HepG2 (cell line): ENCODE results near the gene ARGLU1. TPM values are rescaled to one million over a fixed set of nuclear protein-coding genes. Genes with fewer than 3 reads are reported as not detected.
A peak's percentile ranks its signal among the peaks of the same experiment; 100 is the strongest.

Experiments
- ATAC-seq: fragments of 200-7000 bp; cut with Tn5 transposase; 3 replicates; pipeline ENCODE4 v1.9.1; 2020; ENCODE audit warnings: mild to moderate bottlenecking, moderate library complexity
- BruUV-seq: library from RNA; stranded (reverse); fragments of 400-500 nt; replicated peaks from 2 replicates; lab custom pipeline; 2021; lab: Mats Ljungman, UMichigan
- CTCF ChIA-PET: fragments of 300-600 bp; formaldehyde crosslinking; extraction: SDS; loops from one replicate; lab custom pipeline; 2021; ENCODE audit warnings: low total read pairs, inconsistent platforms, low intra/inter-chr PET ratio; lab: Yijun Ruan, JAX
- POLR2A ChIA-PET: fragments of 350-600 bp; sonication (Branson Sonifier 250); formaldehyde crosslinking; loops from one replicate; lab custom pipeline; 2020; ENCODE audit warnings: antibody characterized with exemption, inconsistent platforms; lab: Yijun Ruan, JAX
- DNase-seq: peaks from one replicate; pipeline ENCODE4 v3.0.0-alpha.2; 2015; ENCODE audit warnings: low spot score
- FAIRE-seq: peaks from 3 replicates; lab custom pipeline; 2011; peaks lifted over from hg19 to GRCh38; lab: Jason Lieb, UNC
- H2AFZ ChIP-seq: one replicate; pipeline ENCODE4 v1.6.1; 2011; ENCODE audit warnings: low read length, inconsistent platforms
- H3K27ac ChIP-seq: fragments of 300-600 bp; 3 replicates; pipeline ENCODE4 v1.8.0; 2011; ENCODE audit warnings: mixed run types, mild to moderate bottlenecking, mixed read lengths, low read length, inconsistent platforms; ENCODE audit not compliant: insufficient read depth; ENCODE audit errors: extremely low read length
- H3K27me3 ChIP-seq, 2 experiments: fragments of 200-600 bp in 1 of 2; 2 replicates in 1 of 2; 3 replicates in 1 of 2; pipeline versions ENCODE4 v1.6.0 to v1.8.0; 2011; ENCODE audit warnings: low read length in 2 of 2, mild to moderate bottlenecking in 2 of 2, moderate library complexity in 2 of 2, inconsistent platforms in 1 of 2; ENCODE audit not compliant: insufficient read depth in 2 of 2, control insufficient read depth in 1 of 2
- H3K36me3 ChIP-seq, 2 experiments: fragments of 200-600 bp in 1 of 2; replicated peaks in 1 of 2; 2 replicates in 1 of 2; 3 replicates in 1 of 2; pipeline versions ENCODE4 v1.5.1 to v1.8.0; 2011; ENCODE audit warnings: low read length in 2 of 2, inconsistent platforms in 1 of 2; ENCODE audit not compliant: insufficient read depth in 2 of 2, control insufficient read depth in 1 of 2
- H3K4me1 ChIP-seq: 2 replicates; pipeline ENCODE4 v1.5.1; 2012; ENCODE audit warnings: low read length, inconsistent platforms; ENCODE audit not compliant: insufficient read depth
- H3K4me2 ChIP-seq: 2 replicates; pipeline ENCODE4 v1.6.0; 2011; ENCODE audit warnings: low read depth, low read length, inconsistent platforms
- H3K4me3 ChIP-seq, 3 experiments: fragments of 200-600 bp in 1 of 3; sonication (generic), shearing (Covaris generic) in 1 of 3; replicated peaks in 1 of 3; 2 replicates each; pipeline ENCODE4 v1.5.1; 2011 to 2016; ENCODE audit warnings: low read length in 3 of 3, inconsistent platforms in 2 of 3, low read depth in 2 of 3, mild to moderate bottlenecking in 2 of 3, control low read depth in 1 of 3, mixed read lengths in 1 of 3; ENCODE audit not compliant: insufficient read depth in 1 of 3
- H3K79me2 ChIP-seq: one replicate; pipeline ENCODE4 v1.6.1; 2011; ENCODE audit warnings: low read length, inconsistent platforms; ENCODE audit not compliant: insufficient read depth
- H3K9ac ChIP-seq: 2 replicates; pipeline ENCODE4 v1.6.0; 2011; ENCODE audit warnings: mild to moderate bottlenecking, low read depth, low read length, inconsistent platforms; ENCODE audit not compliant: insufficient read depth
- H3K9me3 ChIP-seq: 2 replicates; pipeline ENCODE4 v1.5.1; 2012; ENCODE audit warnings: mild to moderate bottlenecking, low read length
- H4K20me1 ChIP-seq: 2 replicates; pipeline ENCODE4 v1.6.0; 2011; ENCODE audit warnings: inconsistent platforms, mild to moderate bottlenecking, low read length, moderate library complexity; ENCODE audit not compliant: insufficient read depth
- CCAR2 ChIP-seq: fragments of 200-400 bp; formaldehyde crosslinking; optimal IDR thresholded peaks from 2 replicates; pipeline ENCODE3; 2018; ENCODE audit warnings: low read depth, mild to moderate bottlenecking, low read length, moderate library complexity
- HNF4A ChIP-seq: sonication (generic); formaldehyde crosslinking; IDR thresholded peaks from 2 replicates; pipeline ENCODE4 v1.4.0; 2020; ENCODE audit warnings: missing genetic modification reagents
- MAZ ChIP-seq, 2 experiments: sonication (generic) in 1 of 2; formaldehyde crosslinking in 1 of 2; IDR thresholded peaks; 2 replicates each; pipeline versions ENCODE4 v1.5.0 to v1.6.1; 2012 to 2020; ENCODE audit warnings: low read depth in 2 of 2, mild to moderate bottlenecking in 2 of 2, borderline replicate concordance in 1 of 2, improper control_type of control experiment in 1 of 2, low read length in 1 of 2, missing genetic modification reagents in 1 of 2, moderate library complexity in 1 of 2
- PAX8 ChIP-seq: sonication (generic); formaldehyde crosslinking; IDR thresholded peaks from 2 replicates; pipeline ENCODE4 v1.8.0; 2022; ENCODE audit warnings: mild to moderate bottlenecking, missing genetic modification reagents, borderline replicate concordance
- SNRNP70 ChIP-seq: fragments of 200-400 bp; formaldehyde crosslinking; IDR thresholded peaks from 2 replicates; pipeline ENCODE4 v1.6.1; 2017; ENCODE audit warnings: mild to moderate bottlenecking, low read depth, low read length, moderate library complexity
- ZNF138 ChIP-seq: sonication (generic); formaldehyde crosslinking; IDR thresholded peaks from 2 replicates; pipeline ENCODE4 v1.5.0; 2020; ENCODE audit warnings: mild to moderate bottlenecking, low read depth, missing genetic modification reagents
- ZNF530 ChIP-seq: sonication (generic); formaldehyde crosslinking; IDR thresholded peaks from 2 replicates; pipeline ENCODE4 v1.5.0; 2020; ENCODE audit warnings: low read depth, mild to moderate bottlenecking, missing genetic modification reagents
- WGBS: methylation state at CpG from one replicate; pipeline ENCODE4 v1.1.6; 2017; ENCODE audit warnings: low lambda C conversion rate; 5-methylcytosine and 5-hydroxymethylcytosine counted together
- in situ Hi-C: cut with HindIII; loops from 2 replicates; pipeline ENCODE4 v1.10.0; 2017; ENCODE audit warnings: low pct_unique_long_range_greater_than_20kb; ENCODE audit not compliant: extremely low pct_ligation_motif_present
- intact Hi-C: fragments of 100-400 bp; cut with micrococcal nuclease; formaldehyde crosslinking; loops from one replicate; pipeline ENCODE4 v1.10.0; 2022; ENCODE audit not compliant: unreplicated experiment
- polyA plus RNA-seq, 8 experiments: library from polyadenylated mRNA; depleted of rRNA in 3 of 8; stranded (reverse) in 7 of 8; unstranded in 1 of 8; fragments of >200 nt; fragmentation: Illumina TruSeq in 4 of 8; extraction: Trizol in 4 of 8; gene quantifications; 2 replicates each; pipeline versions ENCODE4 v1.2.1 to v1.2.3, GENCODE V29; 2011 to 2016; ENCODE audit warnings: low read depth in 4 of 8, missing spikeins in 1 of 8, mixed read lengths in 1 of 8; ENCODE audit not compliant: insufficient read depth in 1 of 8
- total RNA-seq, 5 experiments: library from RNA; depleted of rRNA; stranded (reverse); fragments of >200 nt; fragmentation: Illumina TruSeq; extraction: Trizol; gene quantifications; 2 replicates each; pipeline ENCODE4 v1.2.3, GENCODE V29; 2016; ENCODE audit warnings: low read depth in 1 of 5
- TF ChIP-seq, protein P1 (sequence below): IDR thresholded peaks from 2 replicates; pipeline ENCODE4 v1.6.1; 2016; ENCODE audit warnings: mild to moderate bottlenecking, missing biosample characterization, missing genetic modification reagents
- TF ChIP-seq, protein P2 (sequence below): sonication (generic); formaldehyde crosslinking; IDR thresholded peaks from 2 replicates; pipeline ENCODE4 v1.9.0; 2022; ENCODE audit warnings: missing genetic modification reagents, mild to moderate bottlenecking, borderline replicate concordance
- TF ChIP-seq, protein P3 (sequence below): sonication (generic); formaldehyde crosslinking; IDR thresholded peaks from 2 replicates; pipeline ENCODE4 v1.4.0; 2020; ENCODE audit warnings: mild to moderate bottlenecking, missing genetic modification reagents
- TF ChIP-seq, protein P4 (sequence below): sonication (generic); formaldehyde crosslinking; IDR thresholded peaks from 2 replicates; pipeline ENCODE4 v1.8.1; 2022; ENCODE audit warnings: mild to moderate bottlenecking, missing genetic modification reagents
- TF ChIP-seq, protein P5 (sequence below): sonication (generic); formaldehyde crosslinking; IDR thresholded peaks from 2 replicates; pipeline ENCODE4 v1.4.0; 2020; ENCODE audit warnings: low read depth, mild to moderate bottlenecking, missing genetic modification reagents

ARGLU1 gene
- total and polyA plus RNA-seq, 2 of the 13 experiments (the other 11 are each of a cell fraction or from before 2014, with no cell fraction given), result 47.1 to 70.6 TPM

DNA sequence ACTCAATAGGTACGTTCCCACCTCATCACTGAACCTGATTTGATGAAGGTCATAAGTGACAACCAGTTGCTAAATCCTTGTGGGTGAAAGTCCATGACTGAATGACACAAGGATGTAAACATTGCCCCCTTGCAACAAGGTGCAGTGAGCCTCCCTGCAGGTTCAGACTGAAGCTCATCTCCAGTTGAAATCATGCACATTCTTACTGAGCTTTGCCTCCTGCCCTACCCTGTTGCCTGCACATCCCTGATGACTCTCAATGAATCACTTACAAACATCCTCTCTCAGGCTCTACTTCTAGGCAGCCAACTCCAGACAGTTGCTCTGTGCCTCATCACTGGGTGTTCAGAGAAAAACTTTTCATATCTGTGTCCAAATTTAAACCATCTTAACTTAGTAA is 42.5 kb upstream of the ARGLU1 start:
- no peak for FAIRE-seq
- Histone ChIP-seq H3K4me3 (no peak overlapping the region), H2AFZ (no peak overlapping the region), H3K9me3 (no peaks in the 10 kb centered on the region), H3K9ac (no peak overlapping the region), H3K27ac (no peak overlapping the region), H3K36me3 (no peaks in the 10 kb centered on the region), H3K4me2 (no peak overlapping the region), H3K79me2 (no peaks in the 10 kb centered on the region), H3K4me1 (no peaks in the 10 kb centered on the region), H3K27me3 (no peaks in the 10 kb centered on the region), H4K20me1 (no peaks in the 10 kb centered on the region)
- no peak; the same call in 2 of the 3 replicates for ATAC-seq
- no TSS peak for BruUV-seq
- DNase-seq, result no peak
- TF ChIP-seq, protein P1, sequence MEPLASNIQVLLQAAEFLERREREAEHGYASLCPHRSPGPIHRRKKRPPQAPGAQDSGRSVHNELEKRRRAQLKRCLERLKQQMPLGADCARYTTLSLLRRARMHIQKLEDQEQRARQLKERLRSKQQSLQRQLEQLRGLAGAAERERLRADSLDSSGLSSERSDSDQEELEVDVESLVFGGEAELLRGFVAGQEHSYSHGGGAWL, result no peak
- TF ChIP-seq SNRNP70 (no peak), HNF4A (CRISPR knock-in tag) (peak; percentile 39; the same call in 1 of the 2 replicates), MAZ (IDR thresholded peaks at IDR 0.05; ENCODE audit: borderline replicate concordance, low read depth, low read length) (no peak), MAZ (CRISPR knock-in tag; IDR thresholded peaks at IDR 0.05; ENCODE audit: low read depth) (no peak), PAX8 (no peak)
- TF ChIP-seq, protein P2, sequence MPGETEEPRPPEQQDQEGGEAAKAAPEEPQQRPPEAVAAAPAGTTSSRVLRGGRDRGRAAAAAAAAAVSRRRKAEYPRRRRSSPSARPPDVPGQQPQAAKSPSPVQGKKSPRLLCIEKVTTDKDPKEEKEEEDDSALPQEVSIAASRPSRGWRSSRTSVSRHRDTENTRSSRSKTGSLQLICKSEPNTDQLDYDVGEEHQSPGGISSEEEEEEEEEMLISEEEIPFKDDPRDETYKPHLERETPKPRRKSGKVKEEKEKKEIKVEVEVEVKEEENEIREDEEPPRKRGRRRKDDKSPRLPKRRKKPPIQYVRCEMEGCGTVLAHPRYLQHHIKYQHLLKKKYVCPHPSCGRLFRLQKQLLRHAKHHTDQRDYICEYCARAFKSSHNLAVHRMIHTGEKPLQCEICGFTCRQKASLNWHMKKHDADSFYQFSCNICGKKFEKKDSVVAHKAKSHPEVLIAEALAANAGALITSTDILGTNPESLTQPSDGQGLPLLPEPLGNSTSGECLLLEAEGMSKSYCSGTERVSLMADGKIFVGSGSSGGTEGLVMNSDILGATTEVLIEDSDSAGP, result no peak
- ChIA-PET POLR2A (no interaction called here), CTCF (no interaction called here)
- 0% methylated on average over 1 of the region's 1 CpG for WGBS
- intact Hi-C loops, result no loop called here
- in situ Hi-C loops, result no loop called here

DNA sequence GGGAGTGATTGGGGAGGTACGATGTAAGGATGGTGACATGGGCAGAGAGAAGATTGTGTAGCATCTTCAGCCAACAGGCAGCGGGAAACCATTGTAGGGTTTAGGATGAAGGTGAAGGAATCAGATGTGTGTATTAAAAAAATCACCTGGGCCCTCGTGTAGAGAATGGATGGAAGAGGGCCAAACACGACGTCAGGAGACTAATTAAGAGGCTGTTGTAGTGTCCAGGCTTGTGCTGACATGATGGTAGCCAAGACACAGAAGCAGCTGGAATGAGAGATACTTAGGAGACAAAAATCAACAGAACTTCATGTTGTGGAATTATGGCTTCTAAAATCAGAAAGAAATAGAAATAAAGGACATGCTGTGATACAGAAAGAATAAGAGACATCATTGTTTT is 41.2 kb upstream of the ARGLU1 start:
- H3K36me3 ChIP-seq, result no peaks in the 10 kb centered on the region
- no peak for DNase-seq
- H3K79me2 ChIP-seq, result no peaks in the 10 kb centered on the region
- ChIA-PET POLR2A (no interaction called here), CTCF (no interaction called here)
- no peak for FAIRE-seq
- H4K20me1 ChIP-seq, result no peaks in the 10 kb centered on the region
- intact Hi-C loops, result no loop called here
- no peak overlapping the region for H3K4me3 ChIP-seq
- no peak overlapping the region for H3K27ac ChIP-seq
- no peak overlapping the region for H2AFZ ChIP-seq
- in situ Hi-C loops, result no loop called here
- no peak overlapping the region for H3K4me2 ChIP-seq
- ATAC-seq, result no peak
- TF ChIP-seq ZNF138 (CRISPR knock-in tag), result no peak
- TF ChIP-seq, protein P3, sequence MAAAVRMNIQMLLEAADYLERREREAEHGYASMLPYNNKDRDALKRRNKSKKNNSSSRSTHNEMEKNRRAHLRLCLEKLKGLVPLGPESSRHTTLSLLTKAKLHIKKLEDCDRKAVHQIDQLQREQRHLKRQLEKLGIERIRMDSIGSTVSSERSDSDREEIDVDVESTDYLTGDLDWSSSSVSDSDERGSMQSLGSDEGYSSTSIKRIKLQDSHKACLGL (CRISPR knock-in tag), result no peak
- TF ChIP-seq, protein P4, sequence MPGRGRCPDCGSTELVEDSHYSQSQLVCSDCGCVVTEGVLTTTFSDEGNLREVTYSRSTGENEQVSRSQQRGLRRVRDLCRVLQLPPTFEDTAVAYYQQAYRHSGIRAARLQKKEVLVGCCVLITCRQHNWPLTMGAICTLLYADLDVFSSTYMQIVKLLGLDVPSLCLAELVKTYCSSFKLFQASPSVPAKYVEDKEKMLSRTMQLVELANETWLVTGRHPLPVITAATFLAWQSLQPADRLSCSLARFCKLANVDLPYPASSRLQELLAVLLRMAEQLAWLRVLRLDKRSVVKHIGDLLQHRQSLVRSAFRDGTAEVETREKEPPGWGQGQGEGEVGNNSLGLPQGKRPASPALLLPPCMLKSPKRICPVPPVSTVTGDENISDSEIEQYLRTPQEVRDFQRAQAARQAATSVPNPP (CRISPR knock-in tag), result no peak
- no peak for TF ChIP-seq ZNF530
- TF ChIP-seq, protein P5, sequence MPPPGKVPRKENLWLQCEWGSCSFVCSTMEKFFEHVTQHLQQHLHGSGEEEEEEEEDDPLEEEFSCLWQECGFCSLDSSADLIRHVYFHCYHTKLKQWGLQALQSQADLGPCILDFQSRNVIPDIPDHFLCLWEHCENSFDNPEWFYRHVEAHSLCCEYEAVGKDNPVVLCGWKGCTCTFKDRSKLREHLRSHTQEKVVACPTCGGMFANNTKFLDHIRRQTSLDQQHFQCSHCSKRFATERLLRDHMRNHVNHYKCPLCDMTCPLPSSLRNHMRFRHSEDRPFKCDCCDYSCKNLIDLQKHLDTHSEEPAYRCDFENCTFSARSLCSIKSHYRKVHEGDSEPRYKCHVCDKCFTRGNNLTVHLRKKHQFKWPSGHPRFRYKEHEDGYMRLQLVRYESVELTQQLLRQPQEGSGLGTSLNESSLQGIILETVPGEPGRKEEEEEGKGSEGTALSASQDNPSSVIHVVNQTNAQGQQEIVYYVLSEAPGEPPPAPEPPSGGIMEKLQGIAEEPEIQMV (CRISPR knock-in tag), result no peak
- no peak for TF ChIP-seq CCAR2
- WGBS, result 25% methylated on average over 5 of the region's 5 CpGs
- no peaks in the 10 kb centered on the region for H3K9me3 ChIP-seq
- no peaks in the 10 kb centered on the region for H3K27me3 ChIP-seq
- BruUV-seq, result no TSS peak
- no peaks in the 10 kb centered on the region for H3K4me1 ChIP-seq
- H3K9ac ChIP-seq, result no peak overlapping the region
